DOHH2 (cell line): Measurements from ENCODE around the gene PDE1C.

Experiments
- CTCF ChIP-seq: fragments of 200-600 bp; sonication (generic); IDR thresholded peaks from one replicate; pipeline ENCODE4 v1.5.1; 2014; ENCODE audit warnings: antibody characterized with exemption, mild to moderate bottlenecking, low read depth, low read length; ENCODE audit not compliant: poor library complexity, severe bottlenecking
- EZH2phosphoT487 ChIP-seq: fragments of 200-600 bp; sonication (generic); IDR thresholded peaks from 2 replicates; pipeline ENCODE4 v1.6.1; 2017; ENCODE audit warnings: borderline replicate concordance, mild to moderate bottlenecking, antibody characterized with exemption, low read length, moderate library complexity, mixed read lengths

GRCh38 chr7:31857172-31857571 lies 213.0 kb downstream of the PDE1C start:
- TF ChIP-seq CTCF (no peak), EZH2phosphoT487 (no peak)
